ENCODE measurements around the gene BCL11A. TPM values are rescaled to one million over a fixed set of nuclear protein-coding genes. Genes with fewer than 3 reads are reported as not detected.

The BCL11A gene
- total RNA-seq, 1 donor from 2014 or later, result 331 TPM

GRCh38 chr2:60433018-60433596, 120.3 kb downstream of the BCL11A start:
- no peak for DNase-seq
- ChIA-PET POLR2A (interaction anchor here (0.6 to 3.0 kb wide), 7 partner anchors 13 to 117 kb away, joined by 3 to 17 read pairs (median 4); no protein-coding TSS in a partner anchor), CTCF (interaction anchor here (0.5 kb wide), 1 partner anchor 1302 kb away, joined by 3 read pairs; no protein-coding TSS in a partner anchor)
- peak; percentile 71 for ATAC-seq (ENCODE audit: low read depth)
- Mint-ChIP-seq H3K36me3 (ENCODE audit: low read depth) (no peaks in the 10 kb centered on the region), H3K4me3 (no peak overlapping the region), H3K27ac (peak overlapping the region; percentile 21), H3K27me3 (no peaks in the 10 kb centered on the region), H3K4me1 (peaks cover 51% of the 10 kb centered on the region), H3K9me3 (no peaks in the 10 kb centered on the region)
- TF ChIP-seq CTCF (IDR thresholded peaks at IDR 0.05), result no peak
- intact Hi-C loops (cut with micrococcal nuclease), result loop anchor here (10.0 kb wide), 1 partner anchor 548 kb away; no protein-coding TSS in a partner anchor

- H3K9me3 Mint-ChIP-seq, result no peaks in the 10 kb centered on the region
- H3K4me1 Mint-ChIP-seq, result peaks cover 41% of the 10 kb centered on the region
- no peak overlapping the region for H3K4me3 Mint-ChIP-seq
- ChIA-PET CTCF (no interaction called here), POLR2A (interaction anchor here (1.7 to 3.0 kb wide), 2 partner anchors 14 to 84 kb away, joined by 5 to 17 read pairs; no protein-coding TSS in a partner anchor)
- DNase-seq (no peak), ATAC-seq (ENCODE audit: low read depth) (no peak)
- H3K36me3 Mint-ChIP-seq (ENCODE audit: low read depth), result no peaks in the 10 kb centered on the region
- H3K27ac Mint-ChIP-seq, result no peak overlapping the region
- no peak for TF ChIP-seq CTCF (IDR thresholded peaks at IDR 0.05)
- intact Hi-C loops (cut with micrococcal nuclease), result loop anchor here (10.0 kb wide), 1 partner anchor 547 kb away; no protein-coding TSS in a partner anchor
- H3K27me3 Mint-ChIP-seq, result no peaks in the 10 kb centered on the region
These were observed 121.3 kb downstream of the BCL11A start for GRCh38 chr2:60432035-60432601.

GRCh38 chr2:60429681-60430080, 123.8 kb downstream of the BCL11A start:
- POLR2A ChIA-PET, result interaction anchor here (0.6 kb wide), 2 partner anchors 25 to 94 kb away, joined by 3 to 7 read pairs; no protein-coding TSS in a partner anchor
- H3K36me3 Mint-ChIP-seq (ENCODE audit: low read depth), result no peaks in the 10 kb centered on the region

GRCh38 chr2:60426880-60427279, 126.6 kb downstream of the BCL11A start:
- no peak for ATAC-seq (ENCODE audit: low read depth)
- DNase-seq, result no peak
- no peak overlapping the region for H3K27ac Mint-ChIP-seq
- no peak overlapping the region for H3K4me3 Mint-ChIP-seq
- H3K36me3 Mint-ChIP-seq (ENCODE audit: low read depth), result no peaks in the 10 kb centered on the region
- TF ChIP-seq CTCF (IDR thresholded peaks at IDR 0.05), result no peak
- H3K27me3 Mint-ChIP-seq, result no peaks in the 10 kb centered on the region
- intact Hi-C loops (cut with micrococcal nuclease), result no loop called here
- H3K4me1 Mint-ChIP-seq, result peaks cover 17% of the 10 kb centered on the region
- no peaks in the 10 kb centered on the region for H3K9me3 Mint-ChIP-seq
- CTCF ChIA-PET, result no interaction called here
- POLR2A ChIA-PET, result interaction anchor here (0.9 to 1.7 kb wide), 2 partner anchors 13 to 123 kb away, joined by 3 to 4 read pairs; no protein-coding TSS in a partner anchor

More at GRCh38 chr2:60429681-60430080, 123.8 kb downstream of the BCL11A start:
- H3K27me3 Mint-ChIP-seq, result no peaks in the 10 kb centered on the region
- intact Hi-C loops (cut with micrococcal nuclease), result loop anchor here (10.0 kb wide), 1 partner anchor 545 kb away; no protein-coding TSS in a partner anchor
- ATAC-seq (ENCODE audit: low read depth) (no peak), DNase-seq (no peak)
- no peak overlapping the region for H3K4me3 Mint-ChIP-seq
- H3K27ac Mint-ChIP-seq, result peak overlapping the region; percentile 14
- no peaks in the 10 kb centered on the region for H3K9me3 Mint-ChIP-seq
- H3K4me1 Mint-ChIP-seq, result peaks cover 26% of the 10 kb centered on the region
- TF ChIP-seq CTCF (IDR thresholded peaks at IDR 0.05), result no peak
- CTCF ChIA-PET, result no interaction called here

- CTCF ChIA-PET, result no interaction called here
- Mint-ChIP-seq H3K36me3 (ENCODE audit: low read depth) (no peaks in the 10 kb centered on the region), H3K4me3 (no peak overlapping the region), H3K9me3 (no peaks in the 10 kb centered on the region), H3K4me1 (peaks cover 17% of the 10 kb centered on the region), H3K27me3 (no peaks in the 10 kb centered on the region), H3K27ac (no peak overlapping the region)
- ATAC-seq (ENCODE audit: low read depth) (no peak), DNase-seq (no peak)
- intact Hi-C loops (cut with micrococcal nuclease), result no loop called here
- TF ChIP-seq CTCF (IDR thresholded peaks at IDR 0.05), result no peak
- POLR2A ChIA-PET, result interaction anchor here (0.6 to 1.7 kb wide), 3 partner anchors 10 to 123 kb away, joined by 3 to 4 read pairs (median 3); no protein-coding TSS in a partner anchor
These were observed 127.1 kb downstream of the BCL11A start for GRCh38 chr2:60426341-60426740.

Measured in activated B cell treated with CpG ODN at 0.5 μM for 24 hours (primary cell).